ENCODE data around the gene GSDME.

DNA sequence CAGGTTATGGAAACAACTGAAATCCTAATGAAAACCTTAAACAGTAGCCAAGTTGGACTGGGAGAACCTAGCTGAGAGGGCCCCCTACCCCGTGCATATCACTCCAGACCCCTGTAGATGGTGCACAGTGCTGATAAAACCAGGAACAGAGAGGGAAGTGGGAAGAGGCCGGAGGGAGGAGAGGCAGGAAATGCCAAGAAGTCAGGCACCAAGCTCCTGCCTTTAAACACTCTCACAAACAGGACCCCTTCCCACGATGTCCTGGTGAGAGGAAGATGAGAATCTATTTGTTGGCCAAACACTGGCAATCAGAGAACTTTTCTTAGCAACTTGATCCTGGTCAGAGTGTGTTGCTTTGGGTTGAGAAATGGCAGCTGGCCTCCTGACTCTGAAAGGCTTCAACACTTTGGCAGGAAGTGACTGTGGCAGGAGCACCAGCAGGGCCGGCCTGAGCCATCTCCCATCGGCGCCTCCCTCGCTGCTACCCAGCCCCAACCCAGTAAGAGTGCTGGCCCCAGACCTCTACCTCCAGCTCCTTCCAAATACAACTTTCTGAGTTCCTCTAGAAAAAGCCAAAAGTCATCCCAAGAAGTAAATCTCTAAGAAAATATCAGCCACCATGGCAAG, 39.5 kb downstream of the GSDME start:
- TF ChIP-seq POLR2AphosphoS5 (IDR thresholded peaks at IDR 0.05; ENCODE audit: low read depth, low read length) = no peak
- peak; percentile 29; the same call in 1 of the 2 replicates for TF ChIP-seq POLR2A (IDR thresholded peaks at IDR 0.05; ENCODE audit: low read depth, low read length)
- TF ChIP-seq TAF1 (IDR thresholded peaks at IDR 0.05; ENCODE audit: borderline replicate concordance, low read depth, low read length) = no peak
